ENCODE results near the gene CDC45. TPM values are rescaled to one million over a fixed set of nuclear protein-coding genes. Genes with fewer than 3 reads are reported as not detected.
A peak's percentile ranks its signal among the peaks of the same experiment; 100 is the strongest.

The CDC45 gene
- total and polyA plus RNA-seq, 2 of the 13 experiments (the other 11 are each of a cell fraction or from before 2014, with no cell fraction given), result 14.4 to 36.3 TPM

- TF ChIP-seq ZNF766 (CRISPR knock-in tag; IDR thresholded peaks at IDR 0.05; ENCODE audit: borderline replicate concordance) (no peak), ZNF781 (CRISPR knock-in tag; IDR thresholded peaks at IDR 0.05; ENCODE audit: borderline replicate concordance, not compliant biosample characterization) (no peak), E2F5 (CRISPR knock-in tag; conservative IDR thresholded peaks at IDR 0.05) (no peak), HIC2 (CRISPR knock-in tag; IDR thresholded peaks at IDR 0.05; ENCODE audit: low read depth) (no peak; the same call in 1 of the 2 replicates), FOXA3 (CRISPR knock-in tag; IDR thresholded peaks at IDR 0.05) (peak; percentile 60), MAX (IDR thresholded peaks at IDR 0.05) (peak; percentile 63), ZNF331 (CRISPR knock-in tag; IDR thresholded peaks at IDR 0.05) (peak; percentile 51; the same call in 1 of the 2 replicates), CBX5 (CRISPR knock-in tag; IDR thresholded peaks at IDR 0.05; ENCODE audit: borderline replicate concordance) (peak; percentile 36; the same call in 1 of the 2 replicates), KLF15 (CRISPR knock-in tag; IDR thresholded peaks at IDR 0.05; ENCODE audit: borderline replicate concordance) (no peak), RAD21 (CRISPR knock-in tag; IDR thresholded peaks at IDR 0.05) (peak; percentile 47; the same call in 1 of the 2 replicates), MED1 (CRISPR knock-in tag; IDR thresholded peaks at IDR 0.05) (peak; percentile 10; the same call in 1 of the 2 replicates), NR2C2 (CRISPR knock-in tag; IDR thresholded peaks at IDR 0.05; ENCODE audit: borderline replicate concordance) (peak; percentile 20; the same call in 1 of the 2 replicates), ZNF3 (CRISPR knock-in tag; IDR thresholded peaks at IDR 0.05) (no peak), ZNF432 (CRISPR knock-in tag; IDR thresholded peaks at IDR 0.05; ENCODE audit: borderline replicate concordance) (no peak), HOXD1 (CRISPR knock-in tag; IDR thresholded peaks at IDR 0.05) (no peak), PITX1 (CRISPR knock-in tag; IDR thresholded peaks at IDR 0.05) (0 out of 2 replicates have a peak, but pooled peaks have one; percentile 22), ZNF616 (CRISPR knock-in tag; IDR thresholded peaks at IDR 0.05; ENCODE audit: low read depth) (no peak), RARG (CRISPR knock-in tag; IDR thresholded peaks at IDR 0.05; ENCODE audit: low read depth) (no peak), ZXDC (CRISPR knock-in tag; IDR thresholded peaks at IDR 0.05) (no peak), SRF (IDR thresholded peaks at IDR 0.05; ENCODE audit: low read depth, low read length) (no peak), CEBPZ (IDR thresholded peaks at IDR 0.05; ENCODE audit: low read length) (no peak), JUND (CRISPR knock-in tag; IDR thresholded peaks at IDR 0.05) (peak; percentile 70; the same call in 1 of the 2 replicates)
These were observed 75.2 kb downstream of the CDC45 start (continued) for GRCh38 chr22:19554834-19555404.

Data from HepG2 (cell line).